GM23248 (cell line): ENCODE measurements around the gene RPS16. TPM values are rescaled to one million over a fixed set of nuclear protein-coding genes. Genes with fewer than 3 reads are reported as not detected.

Experiments
- DNase-seq: peaks from one replicate; pipeline ENCODE4 v3.0.0-alpha.2; 2015
- H2AFZ ChIP-seq: fragments of 200-600 bp; sonication (generic); 2 replicates; pipeline ENCODE4 v1.6.1; 2016; ENCODE audit warnings: antibody characterized with exemption
- H3F3A ChIP-seq: fragments of 200-600 bp; sonication (generic); 2 replicates; pipeline ENCODE4 v1.6.1; 2016; ENCODE audit warnings: mild to moderate bottlenecking, antibody characterized with exemption, mixed run types; ENCODE audit not compliant: insufficient read depth
- H3K27ac ChIP-seq: fragments of 200-600 bp; sonication (generic); 2 replicates; pipeline ENCODE4 v1.5.1; 2016; ENCODE audit warnings: mild to moderate bottlenecking
- H3K27me3 ChIP-seq: fragments of 200-600 bp; sonication (generic); replicated peaks from 2 replicates; pipeline ENCODE4 v1.6.1; 2016; ENCODE audit warnings: mild to moderate bottlenecking; ENCODE audit not compliant: insufficient read depth
- H3K36me3 ChIP-seq: fragments of 200-600 bp; sonication (generic); 2 replicates; pipeline ENCODE4 v1.6.1; 2016; ENCODE audit warnings: low read depth, mild to moderate bottlenecking
- H3K4me1 ChIP-seq: fragments of 200-600 bp; sonication (generic); 2 replicates; pipeline ENCODE4 v1.6.1; 2016; ENCODE audit warnings: mild to moderate bottlenecking; ENCODE audit not compliant: insufficient read depth
- H3K4me2 ChIP-seq: fragments of 200-600 bp; sonication (generic); one replicate; pipeline ENCODE4 v1.6.1; 2016; ENCODE audit warnings: mild to moderate bottlenecking; ENCODE audit not compliant: unreplicated experiment
- H3K4me3 ChIP-seq: fragments of 200-600 bp; sonication (generic); 2 replicates; pipeline ENCODE4 v1.5.1; 2016; ENCODE audit warnings: mild to moderate bottlenecking
- H3K79me2 ChIP-seq: fragments of 200-600 bp; sonication (generic); 2 replicates; pipeline ENCODE4 v1.6.1; 2016; ENCODE audit warnings: mild to moderate bottlenecking; ENCODE audit not compliant: insufficient read depth
- H3K9ac ChIP-seq: fragments of 200-600 bp; sonication (generic); 2 replicates; pipeline ENCODE4 v1.6.1; 2016; ENCODE audit warnings: mild to moderate bottlenecking
- H3K9me2 ChIP-seq: fragments of 200-600 bp; sonication (generic); 2 replicates; pipeline ENCODE4 v1.6.1; 2016; ENCODE audit warnings: mixed run types, mild to moderate bottlenecking, moderate library complexity; ENCODE audit not compliant: insufficient read depth
- H3K9me3 ChIP-seq: fragments of 200-600 bp; sonication (generic); one replicate; pipeline ENCODE4 v1.6.1; 2017; ENCODE audit warnings: low read depth
- H4K20me1 ChIP-seq: fragments of 200-600 bp; sonication (generic); 2 replicates; pipeline ENCODE4 v1.6.0; 2016; ENCODE audit not compliant: insufficient read depth
- EZH2 ChIP-seq: fragments of 200-600 bp; sonication (generic); IDR thresholded peaks from 2 replicates; pipeline ENCODE4 v1.6.1; 2018; ENCODE audit warnings: antibody characterized with exemption, mild to moderate bottlenecking; ENCODE audit not compliant: insufficient read depth, poor library complexity, severe bottlenecking
- EZH2phosphoT487 ChIP-seq: fragments of 200-600 bp; sonication (generic); IDR thresholded peaks from 2 replicates; pipeline ENCODE4 v1.6.1; 2018; ENCODE audit warnings: antibody characterized with exemption, moderate library complexity, mild to moderate bottlenecking, low read depth; ENCODE audit not compliant: insufficient read depth
- WGBS, 2 experiments: methylation state at CpG; one replicate each; pipeline ENCODE4 v1.1.6; 2015 to 2017; ENCODE audit warnings: low lambda C conversion rate in 2 of 2, low coverage in 1 of 2; ENCODE audit errors: missing lambda C conversion rate in 2 of 2; 5-methylcytosine and 5-hydroxymethylcytosine counted together
- in situ Hi-C: fragments of 300-500 bp; cut with MboI; formaldehyde crosslinking; loops from 2 replicates; pipeline ENCODE4 v1.15.0; 2020
- polyA plus RNA-seq: library from polyadenylated mRNA; unstranded; fragments of >200 nt; fragmentation: Nextera tagmentation; extraction: Ambion mirVana; gene quantifications from 2 replicates; pipeline ENCODE4 v1.2.1, GENCODE V29; 2016
- total RNA-seq: library from RNA; depleted of rRNA; stranded (reverse); fragments of >200 nt; shearing (Covaris generic); gene quantifications from 2 replicates; pipeline ENCODE4 v1.2.3, GENCODE V29; 2014

Gene RPS16
- total and polyA plus RNA-seq, 2 experiments from 2014 or later, result 136 to 542 TPM

DNA sequence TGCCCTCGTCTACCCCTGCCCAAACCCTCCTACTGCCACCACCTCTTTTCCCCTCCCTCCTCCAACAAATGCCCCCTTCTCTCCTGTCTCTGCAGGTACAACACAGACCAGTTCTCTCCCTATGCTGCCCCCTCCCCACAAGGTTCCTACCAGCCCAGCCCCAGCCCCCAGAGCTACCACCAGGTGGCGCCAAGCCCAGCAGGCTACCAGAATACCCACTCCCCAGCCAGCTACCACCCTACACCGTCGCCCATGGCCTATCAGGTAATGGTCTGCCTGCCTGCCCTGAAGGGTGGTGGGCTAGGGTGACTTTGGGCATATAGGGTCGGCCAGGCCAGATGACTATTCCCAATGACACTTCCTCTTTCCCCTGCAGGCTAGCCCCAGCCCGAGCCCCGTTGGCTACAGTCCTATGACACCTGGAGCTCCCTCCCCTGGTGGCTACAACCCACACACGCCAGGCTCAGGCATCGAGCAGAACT is 38.4 kb upstream of the RPS16 start:
- Histone ChIP-seq H3K4me3 (no peak overlapping the region), H4K20me1 (no peaks in the 10 kb centered on the region), H3K4me1 (no peaks in the 10 kb centered on the region), H3K79me2 (no peaks in the 10 kb centered on the region), H3K4me2 (no peak overlapping the region), H3F3A (peaks cover 10% of the 10 kb centered on the region), H2AFZ (no peak overlapping the region), H3K9me3 (no peaks in the 10 kb centered on the region), H3K36me3 (peaks cover 20% of the 10 kb centered on the region), H3K27ac (no peak overlapping the region), H3K9ac (no peak overlapping the region), H3K9me2 (no peaks in the 10 kb centered on the region), H3K27me3 (no peaks in the 10 kb centered on the region)
- TF ChIP-seq EZH2 (no peak), EZH2phosphoT487 (no peak)
- 53 to 59% methylated on average over 9 of the region's 9 CpGs for WGBS, 2 experiments
- peak; percentile 49 for DNase-seq
- in situ Hi-C loops, result no loop called here

DNA sequence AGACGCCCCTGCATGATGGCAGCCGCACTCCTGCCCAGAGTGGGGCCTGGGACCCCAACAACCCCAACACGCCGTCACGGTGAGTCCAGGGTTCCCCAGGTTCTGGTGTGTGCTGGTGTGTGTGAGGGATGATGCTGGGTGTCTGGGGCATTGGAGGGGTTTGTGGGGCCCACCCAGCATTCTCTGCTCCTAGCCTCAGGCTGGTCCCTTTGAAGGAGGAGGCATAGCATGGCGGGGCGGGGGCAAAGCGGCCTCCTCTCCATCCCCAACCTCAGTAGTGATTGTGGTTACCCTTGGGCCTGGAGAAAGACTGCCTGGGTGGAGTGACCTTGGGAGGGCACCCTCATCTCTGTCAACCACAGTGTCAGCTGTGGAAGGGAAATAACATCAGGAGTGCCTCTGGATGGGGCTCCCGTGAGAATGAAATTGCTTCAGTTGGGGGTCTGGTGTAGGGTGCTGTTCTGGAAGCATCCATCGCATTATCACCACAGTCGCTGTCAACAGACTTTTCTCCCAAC is 37.8 kb upstream of the RPS16 start:
- H3K9me3 ChIP-seq, result no peaks in the 10 kb centered on the region
- 84 to 87% methylated on average over 11 of the region's 11 CpGs for WGBS, 2 experiments
- no peak for DNase-seq

GRCh38 chr19:39472746-39473442 is 37.1 kb upstream of the RPS16 start:
- TF ChIP-seq EZH2phosphoT487, result no peak
- no peak for TF ChIP-seq EZH2
- no peak for DNase-seq
- Histone ChIP-seq H3K9me3 (no peaks in the 10 kb centered on the region), H3F3A (peaks cover 6% of the 10 kb centered on the region; the same call in 1 of the 2 replicates), H2AFZ (no peak overlapping the region), H3K9ac (no peak overlapping the region), H3K4me1 (no peaks in the 10 kb centered on the region), H3K4me3 (no peak overlapping the region), H3K9me2 (no peaks in the 10 kb centered on the region), H3K4me2 (no peak overlapping the region), H3K79me2 (no peaks in the 10 kb centered on the region), H3K27me3 (no peaks in the 10 kb centered on the region), H4K20me1 (no peaks in the 10 kb centered on the region), H3K36me3 (peaks cover 20% of the 10 kb centered on the region), H3K27ac (no peak overlapping the region)
- in situ Hi-C loops, result no loop called here
- 92% methylated on average over 23 to 32 of the region's 32 CpGs for WGBS, 2 experiments

More for the DNA sequence above, 37.8 kb upstream of the RPS16 start:
- no peaks in the 10 kb centered on the region for H4K20me1 ChIP-seq
- H2AFZ ChIP-seq, result no peak overlapping the region
- H3K27ac ChIP-seq, result no peak overlapping the region
- no peaks in the 10 kb centered on the region for H3K9me2 ChIP-seq
- H3K27me3 ChIP-seq, result no peaks in the 10 kb centered on the region
- TF ChIP-seq EZH2 (no peak), EZH2phosphoT487 (no peak)
- no peak overlapping the region for H3K4me3 ChIP-seq
- H3K4me1 ChIP-seq, result no peaks in the 10 kb centered on the region
- no peak overlapping the region for H3K4me2 ChIP-seq
- H3K36me3 ChIP-seq, result peaks cover 20% of the 10 kb centered on the region
- in situ Hi-C loops, result no loop called here
- H3K79me2 ChIP-seq, result no peaks in the 10 kb centered on the region
- H3K9ac ChIP-seq, result no peak overlapping the region
- H3F3A ChIP-seq, result peaks cover 8% of the 10 kb centered on the region

GRCh38 chr19:39471756-39472536 is 36.2 kb upstream of the RPS16 start:
- Histone ChIP-seq H3K36me3 (peaks cover 20% of the 10 kb centered on the region), H4K20me1 (no peaks in the 10 kb centered on the region), H2AFZ (no peak overlapping the region), H3K79me2 (no peaks in the 10 kb centered on the region), H3K4me2 (no peak overlapping the region), H3K4me1 (no peaks in the 10 kb centered on the region), H3K27ac (no peak overlapping the region), H3K27me3 (no peaks in the 10 kb centered on the region), H3F3A (peaks cover 4% of the 10 kb centered on the region; the same call in 1 of the 2 replicates), H3K4me3 (no peak overlapping the region), H3K9ac (no peak overlapping the region), H3K9me3 (no peaks in the 10 kb centered on the region), H3K9me2 (no peaks in the 10 kb centered on the region)
- 86 to 89% methylated on average over 8 of the region's 8 CpGs for WGBS, 2 experiments
- in situ Hi-C loops, result no loop called here
- TF ChIP-seq EZH2phosphoT487, result no peak
- no peak for TF ChIP-seq EZH2
- DNase-seq, result no peak
